K562 (cell line): ENCODE data around the gene SLC39A7. TPM values are rescaled to one million over a fixed set of nuclear protein-coding genes. Genes with fewer than 3 reads are reported as not detected.

Experiments used
- ARNT ChIP-seq, 2 experiments: fragments of 450-650 bp; IDR thresholded peaks; 2 replicates each; pipeline ENCODE4 v1.6.1; 2016; ENCODE audit warnings: mild to moderate bottlenecking in 1 of 2
- BCOR ChIP-seq: fragments of 450-650 bp; IDR thresholded peaks from 2 replicates; pipeline ENCODE4 v1.6.1; 2016
- FOSL1 ChIP-seq: fragments of 200-800 bp; sonication (Bioruptor generic); conservative IDR thresholded peaks from 2 replicates; pipeline ENCODE4 v1.6.1; 2016; ENCODE audit warnings: missing genetic modification characterization, missing compliant biosample characterization
- KLF6 ChIP-seq: fragments of 250-450 bp; sonication (Bioruptor Pico); IDR thresholded peaks from 2 replicates; pipeline ENCODE4 v1.4.0; 2020; ENCODE audit warnings: mild to moderate bottlenecking, moderate library complexity, borderline replicate concordance
- LARP7 ChIP-seq: fragments of 450-650 bp; IDR thresholded peaks from 2 replicates; pipeline ENCODE4 v1.6.1; 2016
- MYC ChIP-seq, 2 experiments: fragments of 250-450 bp in 1 of 2; sonication (Bioruptor Pico) in 1 of 2; IDR thresholded peaks; 2 replicates each; pipeline versions ENCODE4 v1.5.1 to v1.6.1; 2012 to 2021; ENCODE audit warnings: low read depth in 2 of 2, borderline replicate concordance in 1 of 2, improper control_type of control experiment in 1 of 2, low read length in 1 of 2, mild to moderate bottlenecking in 1 of 2, moderate library complexity in 1 of 2
- NCOA4 ChIP-seq: fragments of 450-650 bp; IDR thresholded peaks from 2 replicates; pipeline ENCODE4 v1.6.1; 2018; ENCODE audit warnings: mild to moderate bottlenecking; ENCODE audit not compliant: partially characterized antibody
- NFIC ChIP-seq: fragments of 450-650 bp; IDR thresholded peaks from 2 replicates; pipeline ENCODE4 v1.6.1; 2017; ENCODE audit warnings: mild to moderate bottlenecking, inconsistent platforms
- NR4A1 ChIP-seq, 2 experiments: fragments of 250-450 bp in 1 of 2; fragments of 450-650 bp in 1 of 2; sonication (Bioruptor Pico) in 1 of 2; IDR thresholded peaks; 2 replicates each; pipeline versions ENCODE4 v1.4.0 to v1.6.1; 2016 to 2020; ENCODE audit warnings: mild to moderate bottlenecking in 2 of 2, missing compliant biosample characterization in 1 of 2, missing genetic modification characterization in 1 of 2, moderate library complexity in 1 of 2
- RBFOX2 ChIP-seq: fragments of 200-400 bp; formaldehyde crosslinking; IDR thresholded peaks from 2 replicates; pipeline ENCODE4 v1.6.1; 2017; ENCODE audit warnings: low read depth, mild to moderate bottlenecking, low read length, moderate library complexity
- SIX5 ChIP-seq, 2 experiments: IDR thresholded peaks; 2 replicates each; pipeline ENCODE4 v1.6.1; 2011; ENCODE audit warnings: low read length in 2 of 2, borderline replicate concordance in 1 of 2, low read depth in 1 of 2, mild to moderate bottlenecking in 1 of 2, moderate library complexity in 1 of 2; ENCODE audit not compliant: insufficient read depth in 1 of 2
- SP2 ChIP-seq: IDR thresholded peaks from 2 replicates; pipeline ENCODE4 v1.6.1; 2011; ENCODE audit warnings: mild to moderate bottlenecking, low read depth, low read length, moderate library complexity; ENCODE audit not compliant: poor library complexity, severe bottlenecking; ENCODE audit errors: extremely low read depth
- YY1 ChIP-seq, 3 experiments: IDR thresholded peaks; 2 replicates each; pipeline ENCODE4 v1.6.1; 2011; ENCODE audit warnings: low read length in 2 of 3, mild to moderate bottlenecking in 2 of 3, moderate library complexity in 2 of 3, borderline replicate concordance in 1 of 3, control low read depth in 1 of 3, low read depth in 1 of 3; ENCODE audit not compliant: insufficient read depth in 3 of 3, insufficient replicate concordance in 2 of 3, control insufficient read depth in 1 of 3, insufficient read length in 1 of 3; ENCODE audit errors: extremely low read depth in 1 of 3
- ZNF121 ChIP-seq: sonication (generic); formaldehyde crosslinking; conservative IDR thresholded peaks from 2 replicates; pipeline ENCODE4 v1.8.0; 2022; ENCODE audit warnings: missing genetic modification reagents
- ZNF224 ChIP-seq: sonication (generic); formaldehyde crosslinking; IDR thresholded peaks from 2 replicates; pipeline ENCODE4 v1.8.0; 2022; ENCODE audit warnings: mild to moderate bottlenecking, missing genetic modification reagents
- ZNF407 ChIP-seq: fragments of 450-650 bp; IDR thresholded peaks from 2 replicates; pipeline ENCODE4 v1.6.1; 2016; ENCODE audit warnings: low read depth
- polyA plus RNA-seq, 8 experiments: library from polyadenylated mRNA; depleted of rRNA in 4 of 8; stranded (reverse) in 5 of 8; unstranded in 3 of 8; fragments of >200 nt; fragmentation: Nextera tagmentation in 2 of 8; fragmentation: Illumina TruSeq in 1 of 8; extraction: Ambion mirVana in 2 of 8; extraction: Trizol in 1 of 8; gene quantifications; 2 replicates each; pipeline versions ENCODE4 v1.2.1 to v1.2.3, GENCODE V29; 2011 to 2014; ENCODE audit warnings: inconsistent platforms in 1 of 8, missing spikeins in 1 of 8
- total RNA-seq, 7 experiments: library from RNA; depleted of rRNA in 6 of 7; stranded (reverse); fragments of >200 nt in 6 of 7; fragmentation: Illumina TruSeq in 2 of 7; extraction: Trizol in 2 of 7; gene quantifications; 2 replicates each; pipeline versions ENCODE4 v1.2.1 to v1.2.3, GENCODE V29; 2011 to 2021; ENCODE audit warnings: low replicate concordance in 1 of 7

Gene SLC39A7
- total and polyA plus RNA-seq, 9 of the 15 experiments (the other 6 are each of a cell fraction or from before 2014, with no cell fraction given): 21.7 to 169 (median 121) TPM

GRCh38 chr6:33251395-33252012 lies 50.8 kb downstream of the SLC39A7 start (continued):
- TF ChIP-seq FOSL1 (peak; percentile 97), NR4A1 (CRISPR knock-in tag; IDR thresholded peaks at IDR 0.05) (no peak), NR4A1 (tag; IDR thresholded peaks at IDR 0.05) (0 out of 2 replicates have a peak, but pooled peaks have one; percentile 19), ZNF224 (CRISPR knock-in tag) (no peak), RBFOX2 (no peak), ZNF121 (CRISPR knock-in tag) (no peak), KLF6 (CRISPR knock-in tag) (no peak), ZNF407 (0 out of 2 replicates have a peak, but pooled peaks have one; percentile 32), LARP7 (0 out of 2 replicates have a peak, but pooled peaks have one; percentile 18), YY1 (IDR thresholded peaks at IDR 0.05; ENCODE audit: borderline replicate concordance in 1 of 3, control insufficient read depth in 1 of 3, extremely low read depth in 1 of 3, insufficient read depth in 3 of 3, insufficient read length in 1 of 3, insufficient replicate concordance in 2 of 3, low read depth in 1 of 3, low read length in 2 of 3) (no peak), ARNT (IDR thresholded peaks at IDR 0.05) (no peak), SP2 (no peak), MYC (IDR thresholded peaks at IDR 0.05; ENCODE audit: low read depth, low read length) (no peak), MYC (CRISPR knock-in tag; IDR thresholded peaks at IDR 0.05; ENCODE audit: borderline replicate concordance, low read depth) (no peak), NCOA4 (no peak), SIX5 (IDR thresholded peaks at IDR 0.05; ENCODE audit: borderline replicate concordance in 1 of 2, insufficient read depth in 1 of 2, low read depth in 1 of 2, low read length in 2 of 2) (no peak), BCOR (no peak), NFIC (no peak)
